Heart right ventricle (tissue), 16 donors: ENCODE results near the gene EVI2A. TPM values are rescaled to one million over a fixed set of nuclear protein-coding genes. Genes with fewer than 3 reads are reported as not detected.
A peak's percentile ranks its signal among the peaks of the same experiment; 100 is the strongest.

Experiments used
- ATAC-seq, 8 donors: fragments of 200-7000 bp; cut with Tn5 transposase; one replicate each; pipeline ENCODE4 v1.9.1; 2020; ENCODE audit warnings: mild to moderate bottlenecking in 8 of 8, moderate library complexity in 8 of 8, moderate number of reproducible peaks in 1 of 8
- DNase-seq, 2 donors: peaks; one replicate each; pipeline ENCODE4 v3.0.0-alpha.2; 2020
- H3K27ac ChIP-seq, 10 donors: fragments of 200-600 bp; sonication (generic) in 2 of 10; one replicate each; pipeline versions ENCODE4 v1.5.0 to v1.8.0; 2020 to 2022; ENCODE audit warnings: mild to moderate bottlenecking in 3 of 10
- H3K27me3 ChIP-seq, 7 donors: fragments of 200-600 bp; one replicate each; pipeline ENCODE4 v1.8.0; 2021 to 2022; ENCODE audit warnings: mild to moderate bottlenecking in 2 of 7
- H3K36me3 ChIP-seq, 9 donors: fragments of 200-600 bp; sonication (generic) in 1 of 9; one replicate each; pipeline versions ENCODE4 v1.5.0 to v1.8.0; 2020 to 2022; ENCODE audit warnings: mild to moderate bottlenecking in 2 of 9
- H3K4me1 ChIP-seq, 9 donors: fragments of 200-600 bp; sonication (generic) in 1 of 9; one replicate each; pipeline versions ENCODE4 v1.5.0 to v1.8.0; 2020 to 2022; ENCODE audit warnings: mild to moderate bottlenecking in 4 of 9
- H3K4me3 ChIP-seq, 10 donors: fragments of 200-600 bp; sonication (generic) in 2 of 10; one replicate each; pipeline versions ENCODE4 v1.5.0 to v1.8.0; 2020 to 2022; ENCODE audit warnings: mild to moderate bottlenecking in 7 of 10, moderate library complexity in 2 of 10
- H3K9me3 ChIP-seq, 11 donors: fragments of 200-600 bp in 10 of 11; sonication (generic) in 2 of 11; one replicate each; pipeline versions ENCODE4 v1.5.0 to v1.8.0; 2013 to 2022; ENCODE audit warnings: mild to moderate bottlenecking in 2 of 11, control low read depth in 1 of 11, moderate library complexity in 1 of 11
- WGBS, 2 donors: extraction: QIAGEN DNeasy Blood & Tissue Kit; methylation state at CpG; one replicate each; pipeline ENCODE4 v1.1.7; 2013; ENCODE audit warnings: inconsistent platforms in 1 of 2; 5-methylcytosine and 5-hydroxymethylcytosine counted together
- intact Hi-C, 10 donors: fragments of 100-400 bp; cut with DNase I; formaldehyde crosslinking; loops; one replicate each; pipeline versions ENCODE4 v1.11.1 to v1.14.2; 2022
- polyA plus RNA-seq, 2 donors: library from polyadenylated mRNA; stranded (reverse); fragments of 200-250 nt; gene quantifications; one replicate each; pipeline ENCODE4 v1.2.3, GENCODE V29; 2013
- total RNA-seq, 10 donors: library from RNA; stranded (reverse); fragmentation: NEBNext Ultra II Directional in 3 of 10; extraction: Animal tissue kit (Norgen Biotek cat#: 25700) in 3 of 10; gene quantifications; one replicate each; pipeline versions ENCODE4 v1.2.1 to v1.2.4, GENCODE V29; 2021 to 2023
- TF ChIP-seq, protein P1 (sequence below), 9 donors: fragments of 200-600 bp; sonication (generic) in 2 of 9; IDR thresholded peaks; one replicate each; pipeline versions ENCODE4 v1.5.0 to v1.8.0; 2021 to 2022; ENCODE audit warnings: antibody characterized with exemption in 9 of 9, mild to moderate bottlenecking in 5 of 9, moderate library complexity in 1 of 9
- donor health status: Arrhythmogenic right ventricular cardiomyopathy.
- donor health status: ischemic (EF 13 %, LVEDD 7.1; RV severe dilation, severe dysfunction).
- donor health status: healthy with polysubstance abuse.
- donor health status: DM: no; HTN: yes; CAD: no.
- donor health status: DM: no; HTN: no; CAD: no.
- donor health status: ischemic (EF 25% LVEDD 6.9; RV normal size, moderate dysfunction).
- donor health status: ischemic (EF 25% LVEDD 5.7; RV mildly dilated, moderate dysfunction).
- donor health status: healthy.
- donor health status: DM: yes; HTN: yes; CAD: no.
- donor health status: Ischemic cardiomyopathy.
- donor health status: ischemic (EF 35%, LVEDD 5.7; RV mildly dilated, moderate dysfunction).
- donor health status: nonischemic (EF 11% LVEDD 7.7; RV severe dilation, severe dysfunction).
- donor health status: DM: yes; HTN: yes; CAD: no.
- donor health status: PGD.
- donor health status: ischemic (EF 29% LVEDD 5.4; RV normal size, mild dysfunction).
- donor health status: nonischemic (EF 23%, LVEDD 6.1; RV moderate dilation, normal function).

Gene EVI2A
- total and polyA plus RNA-seq, 12 donors: 0.50 to 9.0 (median 1.6) TPM

- 81 to 85% methylated on average over 3 of the region's 3 CpGs for WGBS, 2 donors
- TF ChIP-seq, protein P1, sequence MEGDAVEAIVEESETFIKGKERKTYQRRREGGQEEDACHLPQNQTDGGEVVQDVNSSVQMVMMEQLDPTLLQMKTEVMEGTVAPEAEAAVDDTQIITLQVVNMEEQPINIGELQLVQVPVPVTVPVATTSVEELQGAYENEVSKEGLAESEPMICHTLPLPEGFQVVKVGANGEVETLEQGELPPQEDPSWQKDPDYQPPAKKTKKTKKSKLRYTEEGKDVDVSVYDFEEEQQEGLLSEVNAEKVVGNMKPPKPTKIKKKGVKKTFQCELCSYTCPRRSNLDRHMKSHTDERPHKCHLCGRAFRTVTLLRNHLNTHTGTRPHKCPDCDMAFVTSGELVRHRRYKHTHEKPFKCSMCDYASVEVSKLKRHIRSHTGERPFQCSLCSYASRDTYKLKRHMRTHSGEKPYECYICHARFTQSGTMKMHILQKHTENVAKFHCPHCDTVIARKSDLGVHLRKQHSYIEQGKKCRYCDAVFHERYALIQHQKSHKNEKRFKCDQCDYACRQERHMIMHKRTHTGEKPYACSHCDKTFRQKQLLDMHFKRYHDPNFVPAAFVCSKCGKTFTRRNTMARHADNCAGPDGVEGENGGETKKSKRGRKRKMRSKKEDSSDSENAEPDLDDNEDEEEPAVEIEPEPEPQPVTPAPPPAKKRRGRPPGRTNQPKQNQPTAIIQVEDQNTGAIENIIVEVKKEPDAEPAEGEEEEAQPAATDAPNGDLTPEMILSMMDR (IDR thresholded peaks at IDR 0.05): no peak
- no peak for ATAC-seq
- H3K9me3 ChIP-seq: no peaks in the 10 kb centered on the region
- H3K4me1 ChIP-seq: peaks cover 0 to 54% (median 0%) of the 10 kb centered on the region in 9 donors
- no peaks in the 10 kb centered on the region for H3K27me3 ChIP-seq
- no peak for DNase-seq
- peak overlapping the region in 1 of 10 donors; percentile 89 for H3K27ac ChIP-seq
- intact Hi-C loops: no loop called here
- H3K4me3 ChIP-seq: peak overlapping the region in 5 of 10 donors; percentile 2 to 57 (median 12)
- H3K36me3 ChIP-seq: peaks cover 0 to 13% (median 1%) of the 10 kb centered on the region in 9 donors
Observed at GRCh38 chr17:31311526-31311925, 9.9 kb downstream of the EVI2A start.

DNA sequence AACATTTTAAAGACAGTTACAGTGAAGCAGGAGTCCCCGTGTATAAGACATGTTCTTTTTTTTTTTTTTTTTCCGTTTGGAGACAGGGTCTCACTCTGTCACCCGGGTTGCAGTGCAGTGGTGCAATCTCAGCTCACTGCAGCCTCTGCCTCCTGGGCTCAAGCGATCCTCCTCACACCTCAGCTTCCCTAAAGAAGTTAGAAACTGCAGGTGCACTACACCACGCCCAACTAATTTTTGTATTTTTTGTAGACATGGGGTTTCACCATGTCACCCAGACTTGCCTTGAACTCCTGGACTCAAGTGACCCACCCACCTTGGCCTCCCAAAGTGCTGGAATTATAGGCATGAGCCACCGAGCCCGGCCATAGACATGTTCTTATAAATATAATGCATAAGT, 10.5 kb downstream of the EVI2A start:
- intact Hi-C loops: no loop called here
- TF ChIP-seq, protein P1 (IDR thresholded peaks at IDR 0.05): no peak
- Histone ChIP-seq H3K27me3 (no peaks in the 10 kb centered on the region), H3K4me3 (peak overlapping the region in 2 of 10 donors; percentile 12 to 57), H3K9me3 (no peaks in the 10 kb centered on the region), H3K27ac (peak overlapping the region in 2 of 10 donors; percentile 15 to 89), H3K36me3 (peaks cover 0 to 19% (median 6%) of the 10 kb centered on the region in 9 donors), H3K4me1 (peaks cover 0 to 52% (median 0%) of the 10 kb centered on the region in 9 donors)
- WGBS, 2 donors: 82 to 90% methylated on average over 7 of the region's 7 CpGs
- DNase-seq (no peak), ATAC-seq (no peak)

- 30 to 62% methylated on average over 2 of the region's 2 CpGs for WGBS, 2 donors
- TF ChIP-seq, protein P1 (IDR thresholded peaks at IDR 0.05): no peak
- Histone ChIP-seq H3K36me3 (peaks cover 0 to 25% (median 6%) of the 10 kb centered on the region in 9 donors), H3K4me1 (peaks cover 0 to 46% (median 0%) of the 10 kb centered on the region in 9 donors), H3K4me3 (peak overlapping the region in 1 of 10 donors; percentile 57), H3K9me3 (no peaks in the 10 kb centered on the region), H3K27ac (peak overlapping the region in 2 of 10 donors; percentile 15 to 89), H3K27me3 (no peaks in the 10 kb centered on the region)
- no peak for ATAC-seq
- DNase-seq: no peak
- intact Hi-C loops: no loop called here
Observed at GRCh38 chr17:31310260-31310659, 11.2 kb downstream of the EVI2A start.

DNA sequence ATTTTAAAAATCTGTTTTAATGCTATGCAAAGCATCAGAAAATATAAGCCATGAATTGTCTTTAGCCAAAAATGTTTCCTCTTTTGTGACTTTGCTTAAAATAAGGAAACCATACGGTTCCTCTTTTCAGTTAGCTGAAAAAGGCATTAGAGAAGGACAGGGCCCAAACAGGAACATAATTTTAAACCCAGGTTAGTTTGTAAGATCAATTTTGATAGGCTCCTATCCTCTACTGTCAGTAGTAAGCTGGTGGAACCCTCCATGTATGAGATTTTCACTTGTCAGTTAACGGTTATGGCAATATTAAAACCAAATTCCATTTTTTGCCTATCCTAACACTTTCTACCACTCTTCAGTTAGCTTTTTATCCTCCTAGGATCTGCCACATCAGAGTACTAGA, 11.9 kb downstream of the EVI2A start:
- Histone ChIP-seq H3K4me1 (peaks cover 0 to 39% (median 0%) of the 10 kb centered on the region in 9 donors), H3K36me3 (peaks cover 0 to 32% (median 6%) of the 10 kb centered on the region in 9 donors), H3K27ac (peak overlapping the region in 3 of 10 donors; percentile 15 to 89 (median 32)), H3K9me3 (no peaks in the 10 kb centered on the region), H3K27me3 (no peaks in the 10 kb centered on the region), H3K4me3 (peak overlapping the region in 1 of 10 donors; percentile 57)
- intact Hi-C loops: no loop called here
- WGBS, 2 donors: 86 to 91% methylated on average over 2 of the region's 2 CpGs
- TF ChIP-seq, protein P1 (IDR thresholded peaks at IDR 0.05): no peak
- ATAC-seq (peak in 4 of 8 donors; percentile 14 to 50 (median 44)), DNase-seq (no peak)
